Activated CD4-positive, alpha-beta T cell treated with anti-CD3 and anti-CD28 coated beads, Interleukin-2, amount 50 U/mL, for 48 hours (primary cell): ENCODE measurements around the gene LGALS7B.
"Not testable (repeated sequence)": the region's sequence is repeated elsewhere in the genome, so short reads cannot be mapped to it uniquely, and the experiment has no call there.

ENCODE experiments used
- DNase-seq, 2 experiments: peaks; one replicate each; pipeline ENCODE4 v3.0.0-alpha.2; 2020

Gene LGALS7B

DNA sequence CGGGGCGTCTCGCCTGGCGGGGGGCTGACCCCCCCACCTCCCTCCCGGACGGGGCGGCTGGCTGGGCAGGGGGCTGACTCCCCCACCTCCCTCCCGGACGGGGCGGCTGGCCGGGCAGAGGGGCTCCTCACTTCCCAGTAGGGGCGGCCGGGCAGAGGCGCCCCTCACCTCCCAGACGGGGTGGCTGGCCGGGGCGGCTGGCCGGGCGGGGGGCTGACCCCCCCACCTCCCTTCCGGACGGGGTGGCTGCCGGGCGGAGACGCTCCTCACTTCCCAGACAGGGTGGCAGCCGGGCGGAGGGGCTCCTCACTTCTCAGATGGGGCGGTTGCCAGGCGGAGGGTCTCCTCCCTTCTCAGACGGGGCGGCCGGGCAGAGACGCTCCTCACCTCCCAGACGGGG is 8.8 kb downstream of the LGALS7B start:
- not testable (repeated sequence) for DNase-seq

DNA sequence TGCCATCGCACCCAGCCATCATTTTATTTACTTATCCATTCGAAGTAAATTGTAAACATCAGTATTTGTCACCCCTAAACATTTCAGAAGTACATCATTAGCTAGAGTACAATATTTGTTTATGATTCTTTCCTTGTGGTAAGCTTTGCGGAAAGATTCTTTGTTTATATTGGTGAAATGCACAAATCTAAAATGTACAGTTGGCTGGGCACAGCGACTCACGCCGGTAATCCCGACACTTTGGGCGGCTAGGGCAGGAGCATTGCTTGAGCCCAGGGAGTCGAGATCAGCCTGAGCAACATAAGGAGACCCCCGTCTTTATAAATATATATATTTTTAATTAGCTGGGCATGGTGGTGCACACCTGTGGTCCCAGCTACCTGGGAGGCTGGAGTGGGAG is 10.1 kb downstream of the LGALS7B start:
- no peak for DNase-seq

DNA sequence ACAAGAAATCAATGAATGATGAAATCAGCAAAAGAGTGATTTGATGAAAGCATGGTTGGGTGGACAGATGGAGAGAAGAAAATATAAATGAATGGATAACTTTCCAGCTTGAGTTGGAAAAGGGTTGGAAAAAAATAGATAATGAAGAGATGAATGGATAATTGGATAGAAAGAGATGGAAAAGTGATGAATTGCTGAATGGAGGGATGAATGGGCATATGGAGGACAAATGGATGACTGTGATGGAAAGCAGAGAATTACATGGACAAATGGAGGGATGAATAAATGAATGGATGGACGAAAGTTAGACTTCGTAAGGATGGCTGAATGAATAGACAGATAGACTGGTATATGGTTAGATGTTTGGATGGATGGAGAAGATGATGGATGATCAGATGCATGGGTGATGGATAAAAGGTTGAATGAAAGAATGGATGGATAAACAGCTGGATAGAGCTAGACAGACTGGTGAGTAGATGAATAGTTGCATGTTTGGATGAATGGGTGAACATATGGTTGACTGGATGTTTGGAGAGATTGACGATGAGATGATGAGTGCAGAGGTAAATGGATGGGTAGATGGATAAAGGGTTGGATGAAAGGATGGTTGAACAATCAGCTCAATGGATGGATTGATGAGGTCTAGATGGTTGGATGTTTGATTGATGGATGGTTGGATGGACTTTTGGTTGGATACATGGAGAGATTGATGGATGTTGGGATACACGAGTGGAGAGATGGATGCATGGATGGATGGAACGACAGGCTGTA is 11.8 kb downstream of the LGALS7B start:
- no peak for DNase-seq

DNA sequence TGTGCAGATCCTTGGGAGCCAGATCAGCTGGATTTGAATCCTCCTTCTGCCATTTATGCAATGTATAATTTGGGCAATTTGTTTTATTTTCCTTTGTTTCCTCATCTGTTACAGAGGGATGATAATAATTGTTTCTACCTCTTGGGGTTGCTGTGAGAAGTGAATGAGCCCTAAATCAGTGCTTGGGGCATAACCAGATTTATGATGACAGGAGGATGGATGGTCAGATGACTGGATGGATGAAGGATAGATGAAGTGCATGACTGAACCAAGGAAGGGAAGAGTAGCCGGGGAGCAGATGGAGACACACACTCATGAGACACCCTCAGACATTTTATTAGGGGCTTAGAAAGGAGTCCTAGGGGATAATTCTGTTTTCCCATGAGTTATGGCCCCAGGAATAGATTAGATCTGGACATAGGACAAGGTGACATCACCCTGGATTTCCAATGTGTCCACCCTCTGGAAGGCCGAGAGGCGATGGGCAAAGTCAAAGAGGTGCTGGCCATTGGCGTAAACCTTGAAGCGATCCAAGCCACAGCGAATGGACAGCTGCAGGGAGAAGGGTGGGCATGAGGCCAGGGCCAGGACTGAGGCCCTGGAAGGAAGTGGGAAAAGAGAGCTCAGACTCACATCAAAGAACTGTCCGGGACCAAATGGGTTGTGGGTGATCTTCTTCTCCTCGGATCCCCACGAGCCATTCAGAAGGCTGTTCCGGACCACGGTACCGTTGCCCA is 12.5 kb downstream of the LGALS7B start:
- DNase-seq = no peak

DNA sequence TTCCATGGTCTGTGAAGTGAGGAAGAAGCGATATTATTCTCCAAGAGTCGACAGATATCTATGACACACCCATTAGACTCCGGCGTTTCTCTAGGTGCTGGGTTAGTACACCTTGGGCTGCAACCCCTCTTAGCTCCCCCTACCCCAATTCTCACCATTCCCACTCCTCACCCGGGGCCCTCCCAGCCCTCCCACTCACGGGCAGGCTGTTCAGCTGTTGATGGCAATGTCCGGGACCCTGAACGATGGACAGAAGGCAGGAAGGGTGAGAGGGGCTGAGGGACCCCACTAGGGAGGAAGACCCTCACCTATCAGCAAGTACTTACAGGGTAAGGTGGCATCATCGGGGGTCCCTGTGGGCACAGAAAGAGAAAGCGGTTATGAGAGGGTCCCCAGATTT is 14.5 kb downstream of the LGALS7B start:
- no peak for DNase-seq

DNA sequence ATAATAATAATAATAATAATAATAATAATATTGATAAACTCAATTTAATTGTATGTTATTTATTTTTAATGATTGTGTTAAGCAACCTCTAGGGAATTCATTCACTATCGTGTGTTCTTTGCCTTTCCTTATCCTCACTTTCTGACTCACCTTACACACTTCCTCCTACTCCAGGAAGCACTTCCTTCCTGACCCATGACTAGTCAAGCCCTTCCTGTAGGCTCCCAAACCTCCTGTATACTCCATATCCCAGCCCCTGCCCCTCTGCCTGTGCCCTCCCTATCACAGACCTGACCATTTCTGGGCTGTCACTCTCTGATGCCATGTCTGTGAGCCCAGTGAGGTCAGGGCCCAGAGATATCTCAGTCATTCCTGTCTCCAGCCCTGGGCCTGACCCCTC is 16.2 kb downstream of the LGALS7B start:
- DNase-seq = no peak

DNA sequence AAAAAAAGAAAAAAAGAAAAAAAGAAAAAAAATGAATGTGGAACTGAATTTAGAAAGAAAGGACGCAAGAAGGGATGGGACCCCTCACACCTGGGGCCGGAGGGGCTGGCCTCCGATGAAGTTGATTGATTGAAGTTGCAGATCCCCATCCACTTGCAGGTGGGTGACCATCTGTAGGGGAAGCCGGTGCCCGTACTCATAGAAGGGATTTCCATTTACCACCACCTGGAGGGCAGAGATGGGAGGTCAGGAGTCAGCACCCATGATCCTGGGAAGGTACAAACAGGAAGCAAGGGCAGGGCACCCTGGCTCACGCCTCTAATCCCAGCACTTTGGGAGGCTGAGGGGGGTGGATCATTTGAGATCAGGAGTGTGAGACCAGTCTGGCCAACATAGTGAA is 17.4 kb downstream of the LGALS7B start:
- DNase-seq = no peak

DNA sequence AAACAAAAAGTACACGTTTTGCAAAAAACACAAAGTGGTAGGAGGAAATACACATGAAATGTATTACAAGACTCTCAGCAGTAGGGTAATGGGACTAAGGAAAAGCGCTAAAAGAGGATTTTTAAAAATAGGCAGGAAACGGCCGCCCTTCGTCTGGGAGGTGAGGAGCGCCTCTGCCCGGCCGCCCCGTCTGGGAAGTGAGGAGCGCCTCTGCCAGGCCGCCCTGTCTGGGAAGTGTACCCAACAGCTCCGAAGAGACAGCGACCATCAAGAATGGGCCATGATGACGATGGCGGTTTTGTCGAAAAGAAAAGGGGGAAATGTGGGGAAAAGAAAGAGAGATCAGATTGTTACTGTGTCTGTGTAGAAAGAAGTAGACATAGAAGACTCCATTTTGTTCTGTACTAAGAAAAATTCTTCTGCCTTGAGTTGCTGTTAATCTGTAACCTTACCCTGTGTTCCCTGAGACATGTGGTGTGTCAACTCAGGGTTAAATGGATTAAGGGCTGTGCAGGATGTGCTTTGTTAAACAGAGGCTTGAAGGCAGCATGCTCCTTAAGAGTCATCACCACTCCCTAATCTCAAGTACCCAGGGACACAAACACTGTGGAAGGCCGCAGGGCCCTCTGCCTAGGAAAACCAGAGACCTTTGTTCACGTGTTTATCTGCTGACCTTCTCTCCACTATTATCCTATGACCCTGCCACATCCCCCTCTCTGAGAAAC is 18.5 kb downstream of the LGALS7B start:
- DNase-seq = not testable (repeated sequence)

DNA sequence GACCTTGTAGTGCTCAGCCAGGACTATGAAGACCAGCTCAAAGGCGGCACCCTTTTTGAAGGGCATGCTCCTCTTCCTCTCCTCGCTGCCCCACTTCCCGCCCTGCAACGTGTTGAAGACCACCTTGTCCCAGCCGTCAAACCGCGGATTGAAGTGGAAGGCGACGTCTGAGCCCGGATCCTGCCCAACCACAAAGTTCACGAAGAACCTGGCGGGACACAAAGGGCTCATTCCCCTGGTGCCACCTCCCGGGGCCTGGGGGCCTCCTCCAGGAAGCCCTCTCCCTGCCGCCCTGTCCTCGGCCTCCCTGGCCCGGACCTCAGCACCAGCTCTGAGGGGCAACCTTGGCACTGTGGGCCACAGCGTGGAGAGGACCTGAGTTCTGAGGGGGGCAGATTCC is 19.7 kb downstream of the LGALS7B start:
- no peak for DNase-seq

DNA sequence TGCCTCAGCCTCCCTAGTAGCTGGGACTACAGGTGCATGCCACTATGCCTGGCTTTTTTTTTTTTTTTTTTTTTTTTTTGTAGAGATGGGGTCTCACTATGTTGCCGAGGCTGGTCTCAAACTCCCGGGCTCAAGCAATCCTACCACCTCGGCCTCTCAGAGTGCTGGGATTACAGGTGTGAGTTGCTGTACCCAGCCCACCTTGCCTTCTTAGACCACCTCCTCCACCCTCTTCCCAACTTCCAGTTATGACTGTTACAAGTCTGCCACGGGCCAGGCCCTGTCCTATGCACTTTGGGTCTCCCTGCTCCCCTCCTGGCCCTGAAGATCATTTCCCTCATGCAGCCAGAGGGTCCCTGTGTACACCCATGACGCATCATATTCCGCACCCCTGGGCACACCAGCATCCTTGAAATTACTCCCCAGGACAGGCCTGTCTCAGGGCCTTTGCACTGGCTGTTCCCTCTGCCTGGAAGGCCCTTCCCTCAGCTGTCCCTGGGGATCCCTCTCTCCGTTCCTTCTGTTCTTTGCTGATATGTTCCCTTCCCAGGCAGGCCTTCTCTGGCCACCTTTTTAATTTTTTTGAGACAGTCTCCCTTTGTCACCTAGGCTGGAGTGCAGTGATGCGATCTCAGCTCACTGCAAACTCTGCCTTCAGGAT is 20.7 kb downstream of the LGALS7B start:
- DNase-seq = no peak

DNA sequence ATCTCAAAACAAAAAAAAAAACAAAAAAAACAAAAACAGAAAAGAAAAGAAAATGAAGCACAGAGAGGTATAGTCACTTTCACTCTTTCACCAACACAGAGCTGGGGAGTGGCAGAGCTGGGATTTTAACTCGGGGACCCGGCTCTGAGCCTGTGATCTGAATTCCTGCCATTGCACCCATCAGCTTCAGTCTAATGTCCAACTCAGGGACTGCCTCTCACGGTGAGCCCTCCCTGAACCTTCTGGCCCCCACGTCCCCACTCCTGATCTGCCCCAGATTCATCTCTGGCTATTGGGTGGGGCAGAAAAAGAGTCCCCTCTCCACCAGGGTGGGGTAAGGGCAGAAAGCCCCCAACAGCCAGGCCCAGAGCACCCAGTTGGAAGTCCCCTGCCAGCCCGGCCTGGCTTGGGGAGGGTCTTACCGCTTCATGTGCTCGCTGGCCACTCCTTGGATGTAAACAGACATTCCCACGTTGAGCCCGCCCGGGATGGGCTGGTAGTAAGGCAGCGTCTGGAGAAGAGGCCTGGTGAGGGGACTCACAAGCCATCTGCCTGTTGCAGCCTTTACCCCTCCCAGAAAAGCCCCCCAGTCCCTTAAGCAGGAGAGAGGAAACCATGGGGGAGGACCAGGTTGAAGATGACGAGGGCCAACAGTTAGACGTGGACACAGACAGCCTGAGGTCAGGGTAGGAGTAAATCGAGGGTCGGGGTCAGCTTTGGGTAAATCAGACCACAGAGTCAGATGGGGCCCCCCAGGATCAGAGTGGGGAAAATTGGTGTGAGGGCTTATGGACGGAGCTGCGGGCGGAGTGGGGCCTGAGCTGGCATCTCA is 23.2 kb downstream of the LGALS7B start:
- DNase-seq = no peak

DNA sequence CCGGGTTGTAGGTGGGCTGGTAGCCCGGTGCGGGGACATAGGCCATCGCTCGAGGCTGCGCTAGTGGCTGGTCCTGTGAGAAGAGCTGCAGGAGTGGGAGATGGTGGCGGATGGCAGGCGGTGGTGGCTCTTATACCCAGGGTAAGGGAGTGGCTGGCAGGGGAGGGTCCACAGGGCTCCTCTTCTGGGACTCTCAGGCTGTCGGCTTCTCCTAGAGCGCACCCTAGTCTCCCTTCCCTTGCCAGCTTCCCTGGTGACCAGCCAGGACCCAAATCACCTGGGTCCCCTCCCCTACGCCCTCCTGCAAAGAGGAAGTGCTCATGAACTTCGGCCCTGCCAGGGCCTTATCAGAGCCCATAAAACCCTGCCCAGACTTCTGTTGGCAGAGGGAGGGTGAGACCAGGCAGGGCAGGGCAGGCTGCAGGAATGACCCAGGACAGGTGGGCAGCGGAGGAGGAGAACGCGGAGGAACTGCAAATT is 23.9 kb downstream of the LGALS7B start, which contains the start of gene LGALS4:
TSS of gene LGALS4 (minus strand) at position 105 of the 480 bp plus-strand sequence. CDS start at position 46, 59 bp downstream.
- no peak for DNase-seq

DNA sequence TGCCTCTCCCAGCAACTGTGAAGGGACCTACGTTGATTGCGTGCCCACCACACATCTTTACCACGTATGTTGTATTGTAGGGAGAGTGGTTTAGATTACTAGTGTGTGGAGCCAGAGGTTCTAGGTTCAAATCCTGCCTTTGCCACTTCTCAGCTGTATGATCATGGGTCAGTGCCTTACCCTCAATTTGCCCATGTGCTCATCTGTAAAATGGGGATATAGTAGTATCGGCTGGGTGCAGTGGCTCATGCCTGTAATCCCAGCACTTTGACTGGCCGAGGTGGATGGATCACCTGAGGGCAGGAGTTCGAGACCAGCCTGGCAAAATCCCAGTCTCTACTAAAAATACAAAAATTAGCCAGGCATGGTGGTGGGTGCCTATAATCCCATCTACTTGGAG is 24.3 kb downstream of the LGALS7B start:
- no peak for DNase-seq

DNA sequence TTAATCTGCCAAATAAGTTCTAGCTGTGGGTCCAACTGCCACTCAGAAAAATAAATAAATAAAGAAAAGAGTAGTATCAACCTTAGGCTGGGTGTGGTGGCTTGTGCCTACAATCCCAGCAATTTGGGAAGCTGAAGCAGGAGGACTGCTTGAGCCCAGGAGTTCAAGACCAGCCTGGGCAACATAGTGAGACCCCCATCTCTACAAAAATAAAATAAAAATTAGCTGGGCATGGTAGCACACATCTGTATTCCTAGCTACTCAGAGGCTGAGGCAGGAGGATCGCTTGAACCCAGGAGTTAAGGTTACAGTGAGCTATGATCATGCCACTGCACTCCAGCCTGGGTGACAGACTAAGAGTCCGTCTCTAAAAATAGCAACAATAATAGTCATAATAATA is 24.9 kb downstream of the LGALS7B start:
- DNase-seq = not testable (repeated sequence)

DNA sequence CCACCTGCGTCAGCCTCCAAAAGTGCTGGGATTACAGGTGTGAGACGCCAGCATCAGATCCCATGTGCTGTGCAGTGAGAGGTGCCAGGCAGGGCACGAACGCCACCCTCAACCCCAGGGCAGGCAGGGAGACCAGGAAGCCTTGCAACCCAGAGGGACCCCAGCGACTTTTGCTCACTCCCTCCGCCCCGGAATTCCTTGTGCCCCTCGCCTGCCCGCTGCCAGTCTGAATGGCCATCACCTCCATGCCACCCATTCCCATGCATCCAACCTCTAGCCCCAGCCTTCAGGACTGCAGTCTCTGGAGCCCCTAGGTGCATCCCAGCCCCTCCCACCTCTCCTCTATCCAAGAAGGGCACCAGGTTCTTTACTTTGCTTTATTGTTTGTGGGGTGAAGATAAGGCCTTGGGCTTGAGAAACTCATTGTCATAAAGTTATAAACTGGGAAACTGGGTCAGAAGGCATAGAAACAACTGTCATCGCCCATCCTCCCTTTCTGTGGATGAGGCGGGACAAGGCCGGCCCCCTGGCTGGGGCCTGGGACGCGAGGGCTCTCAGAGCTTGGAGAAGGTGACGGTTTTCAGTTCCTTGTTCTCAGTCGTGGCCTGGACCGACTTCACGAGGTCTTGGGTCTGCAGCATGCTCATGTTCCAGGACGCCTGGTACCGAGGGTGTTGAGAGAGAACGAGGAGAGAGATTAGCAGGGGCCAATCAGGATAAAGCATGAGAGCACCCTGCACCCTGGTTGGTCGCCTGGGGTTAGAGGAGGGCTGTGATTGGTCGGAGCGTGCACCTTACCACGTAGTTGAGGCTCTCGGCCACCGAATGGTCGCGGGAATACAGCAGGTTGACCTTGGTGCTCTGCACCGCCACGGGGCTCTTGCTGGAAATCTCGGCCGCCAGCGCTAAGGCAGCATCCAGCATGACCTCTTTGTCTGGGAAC is 26.3 kb downstream of the LGALS7B start:
- DNase-seq = no peak

DNA sequence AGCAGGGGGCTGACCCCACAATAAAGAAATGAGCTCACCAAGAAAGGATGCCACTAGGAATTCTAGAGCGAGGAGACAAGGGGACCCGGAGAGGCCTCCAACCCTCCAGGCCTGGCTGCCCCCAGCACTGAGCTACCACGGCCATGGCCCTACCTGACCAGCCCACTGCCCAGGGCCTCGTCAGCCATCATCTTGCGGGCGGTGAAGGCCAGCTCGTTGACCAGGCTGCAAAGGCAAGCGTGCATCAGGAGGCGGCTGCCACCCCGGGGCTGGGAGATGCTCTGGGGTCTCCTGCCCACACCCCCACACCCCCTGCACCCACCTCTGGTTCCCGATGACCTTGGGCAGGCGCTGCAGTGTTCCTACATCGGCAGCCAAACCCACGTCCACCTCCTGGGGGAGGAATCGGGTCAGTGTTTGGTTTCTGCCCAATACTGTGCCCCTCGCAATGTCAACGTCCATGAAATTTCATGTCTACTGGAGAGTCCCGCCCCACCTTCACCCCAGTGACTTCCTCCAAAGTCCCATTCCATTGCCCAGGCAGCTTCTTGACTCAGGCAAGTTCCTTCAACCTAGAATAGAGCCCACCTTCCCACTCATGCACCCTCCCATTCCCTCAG is 27.2 kb downstream of the LGALS7B start:
- no peak for DNase-seq

DNA sequence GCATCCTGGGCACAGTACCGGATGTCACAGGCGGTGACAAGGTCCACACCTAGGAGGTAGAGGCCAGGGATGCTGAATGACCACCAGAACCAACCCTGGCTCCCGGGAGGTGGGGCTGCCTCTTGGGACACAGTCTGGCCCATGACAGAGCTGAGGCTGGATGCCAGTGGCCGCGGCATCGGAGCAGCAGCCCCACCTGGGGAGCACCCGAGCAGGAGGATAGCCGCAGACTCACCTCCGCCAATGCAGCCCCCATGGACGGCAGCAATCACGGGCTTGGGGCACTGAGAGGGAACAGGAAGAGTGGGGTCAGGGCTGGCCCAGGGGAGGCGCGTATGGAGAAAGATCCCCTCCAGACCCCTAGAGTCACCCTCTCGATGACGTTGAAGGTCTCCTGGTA is 28.1 kb downstream of the LGALS7B start:
- DNase-seq = no peak

DNA sequence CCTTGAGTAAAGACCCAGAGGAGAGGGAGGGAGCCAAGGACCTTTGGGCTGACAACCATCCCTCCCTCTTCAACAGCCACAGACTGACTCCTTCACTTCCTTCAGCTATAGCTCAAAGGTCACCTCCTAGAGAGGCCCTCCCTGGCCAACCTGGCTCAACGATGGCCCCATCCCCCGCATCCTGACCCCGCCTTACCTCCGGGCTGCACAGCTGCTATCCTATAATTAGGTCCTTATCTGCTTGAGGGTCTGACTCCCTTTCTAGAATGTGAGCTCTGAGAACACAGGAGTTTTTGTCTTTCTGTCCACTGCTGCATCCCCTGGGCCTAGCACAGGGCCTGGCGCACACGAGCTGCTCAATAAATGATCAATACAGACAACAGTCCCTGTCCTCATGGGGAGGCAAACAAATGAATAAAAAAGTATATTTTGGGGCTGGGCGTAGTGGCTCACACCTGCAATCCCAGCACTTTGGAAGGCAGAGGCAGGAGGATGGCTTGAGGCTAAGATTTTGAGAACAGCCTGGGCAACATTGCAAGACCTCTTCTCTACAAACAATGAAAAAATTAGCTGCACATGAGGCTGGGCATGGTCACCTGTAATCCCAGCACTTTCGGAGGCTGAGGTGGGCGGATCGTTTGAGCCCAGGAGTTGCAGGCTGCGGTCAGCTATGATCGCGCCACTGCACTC is 30.4 kb downstream of the LGALS7B start:
- DNase-seq = no peak

DNA sequence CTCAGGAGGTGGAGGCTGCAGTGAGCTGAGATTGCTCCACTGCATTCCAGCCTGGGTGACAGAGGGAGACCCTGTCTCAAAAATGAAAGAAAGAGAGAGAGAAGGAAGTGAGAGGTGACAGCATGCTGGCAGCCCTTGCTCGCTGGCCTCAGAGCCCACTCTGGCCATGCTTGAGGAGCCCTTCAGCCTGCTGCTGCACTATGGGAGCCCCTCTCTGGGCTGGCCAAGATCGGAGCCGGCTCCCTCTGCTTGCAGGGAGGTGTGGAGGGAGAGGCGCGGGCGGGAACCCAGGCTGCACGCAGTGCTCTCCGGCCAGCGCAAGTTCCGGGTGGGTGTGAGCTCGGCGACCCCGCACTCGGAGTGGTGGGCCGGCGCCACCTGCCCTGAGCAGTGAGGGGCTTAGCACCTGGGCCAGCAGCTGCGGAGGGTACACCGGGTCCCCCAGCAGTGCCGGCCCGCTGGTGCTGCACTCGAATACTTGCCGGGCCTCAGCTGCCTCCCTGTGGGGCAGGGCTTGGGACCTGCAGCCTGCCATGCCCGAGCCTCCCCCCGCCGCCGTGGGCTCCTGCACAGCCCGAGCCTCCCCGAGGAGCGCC is 32.3 kb downstream of the LGALS7B start:
- not testable (repeated sequence) for DNase-seq
